ENCODE measurements around the gene MLF2.

DNA sequence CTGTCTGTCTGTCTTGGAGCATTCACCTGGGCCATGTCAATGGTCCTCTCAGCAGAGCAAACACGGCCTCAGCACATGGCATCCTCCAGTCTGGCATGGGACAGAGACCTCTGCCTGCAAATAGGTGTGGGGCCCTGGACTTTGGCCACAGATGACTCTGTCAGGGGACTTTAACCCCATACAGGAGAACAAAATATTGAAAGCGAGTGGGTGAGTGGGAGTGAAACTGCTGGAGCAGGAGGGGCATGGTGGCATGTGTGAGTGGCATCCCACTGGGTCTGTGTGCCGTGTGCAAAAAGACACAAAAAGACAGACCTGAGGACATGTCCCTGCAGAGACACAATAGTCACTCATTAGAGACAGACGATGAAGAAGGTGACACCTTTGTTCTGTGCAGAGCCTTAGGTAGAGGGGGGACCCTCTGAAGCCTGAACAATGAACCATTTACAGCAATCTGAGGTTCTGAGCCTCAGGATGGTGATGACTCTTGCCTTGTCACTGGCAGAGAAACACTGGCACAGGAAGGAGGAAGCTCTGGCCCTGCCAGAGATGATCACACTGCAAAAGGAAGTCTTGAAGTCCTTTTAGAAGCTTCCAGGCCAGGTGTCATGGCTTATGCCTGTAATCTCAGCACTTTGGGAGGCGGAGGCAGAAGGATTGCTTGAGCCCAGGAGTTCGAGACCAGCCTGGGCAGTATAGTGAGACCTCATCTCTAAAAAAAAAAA lies 26.9 kb upstream of the MLF2 start:
- TF ChIP-seq TAF1 (IDR thresholded peaks at IDR 0.05; ENCODE audit: low read depth) (no peak), TEAD4 (IDR thresholded peaks at IDR 0.05) (no peak)
- TF ChIP-seq, protein P1, sequence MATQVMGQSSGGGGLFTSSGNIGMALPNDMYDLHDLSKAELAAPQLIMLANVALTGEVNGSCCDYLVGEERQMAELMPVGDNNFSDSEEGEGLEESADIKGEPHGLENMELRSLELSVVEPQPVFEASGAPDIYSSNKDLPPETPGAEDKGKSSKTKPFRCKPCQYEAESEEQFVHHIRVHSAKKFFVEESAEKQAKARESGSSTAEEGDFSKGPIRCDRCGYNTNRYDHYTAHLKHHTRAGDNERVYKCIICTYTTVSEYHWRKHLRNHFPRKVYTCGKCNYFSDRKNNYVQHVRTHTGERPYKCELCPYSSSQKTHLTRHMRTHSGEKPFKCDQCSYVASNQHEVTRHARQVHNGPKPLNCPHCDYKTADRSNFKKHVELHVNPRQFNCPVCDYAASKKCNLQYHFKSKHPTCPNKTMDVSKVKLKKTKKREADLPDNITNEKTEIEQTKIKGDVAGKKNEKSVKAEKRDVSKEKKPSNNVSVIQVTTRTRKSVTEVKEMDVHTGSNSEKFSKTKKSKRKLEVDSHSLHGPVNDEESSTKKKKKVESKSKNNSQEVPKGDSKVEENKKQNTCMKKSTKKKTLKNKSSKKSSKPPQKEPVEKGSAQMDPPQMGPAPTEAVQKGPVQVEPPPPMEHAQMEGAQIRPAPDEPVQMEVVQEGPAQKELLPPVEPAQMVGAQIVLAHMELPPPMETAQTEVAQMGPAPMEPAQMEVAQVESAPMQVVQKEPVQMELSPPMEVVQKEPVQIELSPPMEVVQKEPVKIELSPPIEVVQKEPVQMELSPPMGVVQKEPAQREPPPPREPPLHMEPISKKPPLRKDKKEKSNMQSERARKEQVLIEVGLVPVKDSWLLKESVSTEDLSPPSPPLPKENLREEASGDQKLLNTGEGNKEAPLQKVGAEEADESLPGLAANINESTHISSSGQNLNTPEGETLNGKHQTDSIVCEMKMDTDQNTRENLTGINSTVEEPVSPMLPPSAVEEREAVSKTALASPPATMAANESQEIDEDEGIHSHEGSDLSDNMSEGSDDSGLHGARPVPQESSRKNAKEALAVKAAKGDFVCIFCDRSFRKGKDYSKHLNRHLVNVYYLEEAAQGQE (IDR thresholded peaks at IDR 0.05; ENCODE audit: low read depth): no peak
